HepG2 (cell line): ENCODE measurements around the gene TNFAIP1. TPM values are rescaled to one million over a fixed set of nuclear protein-coding genes. Genes with fewer than 3 reads are reported as not detected.
A peak's percentile ranks its signal among the peaks of the same experiment; 100 is the strongest.

Source experiments
- ATM ChIP-seq: fragments of 450-650 bp; IDR thresholded peaks from 2 replicates; pipeline ENCODE4 v1.7.1; 2017; ENCODE audit warnings: mild to moderate bottlenecking, borderline replicate concordance
- ERF ChIP-seq: IDR thresholded peaks from 2 replicates; pipeline ENCODE4 v1.6.1; 2018; ENCODE audit warnings: missing biosample characterization, missing genetic modification reagents
- JUN ChIP-seq: sonication (generic); formaldehyde crosslinking; IDR thresholded peaks from 2 replicates; pipeline ENCODE4 v1.4.0; 2020; ENCODE audit warnings: mild to moderate bottlenecking, missing genetic modification reagents
- MEF2D ChIP-seq: sonication (generic); formaldehyde crosslinking; IDR thresholded peaks from 2 replicates; pipeline ENCODE4 v1.5.1; 2020; ENCODE audit warnings: mild to moderate bottlenecking, missing genetic modification reagents
- MLX ChIP-seq: IDR thresholded peaks from 2 replicates; pipeline ENCODE4 v1.6.1; 2016
- PREB ChIP-seq: sonication (generic); formaldehyde crosslinking; IDR thresholded peaks from 2 replicates; pipeline ENCODE4 v1.4.0; 2020; ENCODE audit warnings: missing genetic modification reagents
- RAD21 ChIP-seq: fragments of 450-650 bp; formaldehyde crosslinking; IDR thresholded peaks from 2 replicates; pipeline ENCODE4 v1.5.0; 2020; ENCODE audit warnings: mild to moderate bottlenecking
- TAF1 ChIP-seq: sonication (generic); formaldehyde crosslinking; IDR thresholded peaks from 2 replicates; pipeline ENCODE4 v1.4.0; 2020; ENCODE audit warnings: missing genetic modification reagents
- ZFP1 ChIP-seq: IDR thresholded peaks from 2 replicates; pipeline ENCODE4 v1.6.1; 2016
- ZNF329 ChIP-seq: sonication (generic); formaldehyde crosslinking; IDR thresholded peaks from 2 replicates; pipeline ENCODE4 v1.9.0; 2021; ENCODE audit warnings: low read depth, mild to moderate bottlenecking, missing genetic modification reagents
- ZNF451 ChIP-seq: sonication (generic); formaldehyde crosslinking; IDR thresholded peaks from 2 replicates; pipeline ENCODE4 v1.5.0; 2020; ENCODE audit warnings: mild to moderate bottlenecking, missing genetic modification reagents
- ZNF550 ChIP-seq: sonication (generic); formaldehyde crosslinking; IDR thresholded peaks from 2 replicates; pipeline ENCODE4 v1.4.0; 2020; ENCODE audit warnings: mild to moderate bottlenecking, missing genetic modification reagents, borderline replicate concordance
- ZNF562 ChIP-seq: sonication (generic); formaldehyde crosslinking; IDR thresholded peaks from 2 replicates; pipeline ENCODE4 v1.8.0; 2022; ENCODE audit warnings: missing genetic modification reagents, borderline replicate concordance
- ZNF644 ChIP-seq: IDR thresholded peaks from 2 replicates; pipeline ENCODE4 v1.6.1; 2016; ENCODE audit warnings: low read depth
- ZNF770 ChIP-seq: sonication (generic); formaldehyde crosslinking; IDR thresholded peaks from 2 replicates; pipeline ENCODE4 v1.5.0; 2020; ENCODE audit warnings: mild to moderate bottlenecking, missing genetic modification reagents
- polyA plus RNA-seq, 8 experiments: library from polyadenylated mRNA; depleted of rRNA in 3 of 8; stranded (reverse) in 7 of 8; unstranded in 1 of 8; fragments of >200 nt; fragmentation: Illumina TruSeq in 4 of 8; extraction: Trizol in 4 of 8; gene quantifications; 2 replicates each; pipeline versions ENCODE4 v1.2.1 to v1.2.3, GENCODE V29; 2011 to 2016; ENCODE audit warnings: low read depth in 4 of 8, missing spikeins in 1 of 8, mixed read lengths in 1 of 8; ENCODE audit not compliant: insufficient read depth in 1 of 8
- total RNA-seq, 5 experiments: library from RNA; depleted of rRNA; stranded (reverse); fragments of >200 nt; fragmentation: Illumina TruSeq; extraction: Trizol; gene quantifications; 2 replicates each; pipeline ENCODE4 v1.2.3, GENCODE V29; 2016; ENCODE audit warnings: low read depth in 1 of 5
- TF ChIP-seq, protein P1 (sequence below): sonication (generic); formaldehyde crosslinking; IDR thresholded peaks from 2 replicates; pipeline ENCODE4 v1.4.0; 2020; ENCODE audit warnings: missing genetic modification reagents
- TF ChIP-seq, protein P2 (sequence below): sonication (generic); formaldehyde crosslinking; IDR thresholded peaks from 2 replicates; pipeline ENCODE4 v1.5.1; 2020; ENCODE audit warnings: mild to moderate bottlenecking, moderate library complexity, missing genetic modification reagents
- TF ChIP-seq, protein P3 (sequence below): sonication (generic); formaldehyde crosslinking; IDR thresholded peaks from 2 replicates; pipeline ENCODE4 v1.9.0; 2022; ENCODE audit warnings: missing genetic modification reagents, mild to moderate bottlenecking, borderline replicate concordance

The TNFAIP1 gene
- total and polyA plus RNA-seq, 2 of the 13 experiments (the other 11 are each of a cell fraction or from before 2014, with no cell fraction given) = 17.5 to 40.6 TPM

DNA sequence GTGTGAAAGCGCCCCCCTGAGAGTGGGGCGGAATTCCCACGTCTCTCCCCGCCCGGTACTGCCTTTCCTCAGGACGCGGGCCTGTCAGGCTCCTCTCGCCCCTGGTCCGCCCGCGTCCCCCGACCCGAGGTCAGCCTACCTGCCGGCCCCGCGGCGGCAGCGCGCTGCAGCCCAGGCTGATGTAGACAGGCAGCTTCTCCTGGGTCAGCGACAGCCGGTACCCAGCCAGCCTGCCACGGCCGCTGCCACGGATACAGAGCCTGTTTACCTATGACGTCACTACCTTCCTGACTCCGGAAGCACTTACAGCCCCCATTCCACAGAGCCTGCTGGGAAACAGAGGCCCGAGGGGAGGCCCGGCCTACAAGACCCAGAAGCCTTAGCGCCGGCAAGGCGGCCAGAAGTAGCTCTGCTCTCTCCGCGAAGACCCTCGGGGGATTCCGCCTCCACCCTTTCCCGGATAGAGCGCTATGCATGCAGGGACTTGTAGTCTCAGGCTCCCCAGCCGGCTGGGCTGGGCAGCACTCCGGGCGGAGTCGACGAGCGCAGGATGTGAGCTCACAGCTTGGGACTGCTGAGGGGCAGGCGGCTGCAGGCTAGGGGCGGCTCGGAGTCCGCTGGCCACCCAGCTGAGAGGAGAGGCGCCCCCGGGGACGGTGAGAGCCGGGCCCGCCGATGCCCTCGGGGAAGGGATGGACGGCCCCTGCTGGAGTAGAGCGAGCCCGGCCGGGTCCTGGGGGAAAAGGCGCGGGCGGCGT is at the start of gene TNFAIP1, which contains the start of gene IFT20 (continued):
- TF ChIP-seq, protein P1, sequence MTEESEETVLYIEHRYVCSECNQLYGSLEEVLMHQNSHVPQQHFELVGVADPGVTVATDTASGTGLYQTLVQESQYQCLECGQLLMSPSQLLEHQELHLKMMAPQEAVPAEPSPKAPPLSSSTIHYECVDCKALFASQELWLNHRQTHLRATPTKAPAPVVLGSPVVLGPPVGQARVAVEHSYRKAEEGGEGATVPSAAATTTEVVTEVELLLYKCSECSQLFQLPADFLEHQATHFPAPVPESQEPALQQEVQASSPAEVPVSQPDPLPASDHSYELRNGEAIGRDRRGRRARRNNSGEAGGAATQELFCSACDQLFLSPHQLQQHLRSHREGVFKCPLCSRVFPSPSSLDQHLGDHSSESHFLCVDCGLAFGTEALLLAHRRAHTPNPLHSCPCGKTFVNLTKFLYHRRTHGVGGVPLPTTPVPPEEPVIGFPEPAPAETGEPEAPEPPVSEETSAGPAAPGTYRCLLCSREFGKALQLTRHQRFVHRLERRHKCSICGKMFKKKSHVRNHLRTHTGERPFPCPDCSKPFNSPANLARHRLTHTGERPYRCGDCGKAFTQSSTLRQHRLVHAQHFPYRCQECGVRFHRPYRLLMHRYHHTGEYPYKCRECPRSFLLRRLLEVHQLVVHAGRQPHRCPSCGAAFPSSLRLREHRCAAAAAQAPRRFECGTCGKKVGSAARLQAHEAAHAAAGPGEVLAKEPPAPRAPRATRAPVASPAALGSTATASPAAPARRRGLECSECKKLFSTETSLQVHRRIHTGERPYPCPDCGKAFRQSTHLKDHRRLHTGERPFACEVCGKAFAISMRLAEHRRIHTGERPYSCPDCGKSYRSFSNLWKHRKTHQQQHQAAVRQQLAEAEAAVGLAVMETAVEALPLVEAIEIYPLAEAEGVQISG (CRISPR knock-in tag) = peak; percentile 96
- TF ChIP-seq ZNF562 = no peak
- no peak for TF ChIP-seq ZNF329 (CRISPR knock-in tag)
- no peak for TF ChIP-seq ZNF644 (CRISPR knock-in tag)
- no peak for TF ChIP-seq PREB (CRISPR knock-in tag)
- peak; percentile 80; the same call in 1 of the 2 replicates for TF ChIP-seq ZNF451
- TF ChIP-seq, protein P2, sequence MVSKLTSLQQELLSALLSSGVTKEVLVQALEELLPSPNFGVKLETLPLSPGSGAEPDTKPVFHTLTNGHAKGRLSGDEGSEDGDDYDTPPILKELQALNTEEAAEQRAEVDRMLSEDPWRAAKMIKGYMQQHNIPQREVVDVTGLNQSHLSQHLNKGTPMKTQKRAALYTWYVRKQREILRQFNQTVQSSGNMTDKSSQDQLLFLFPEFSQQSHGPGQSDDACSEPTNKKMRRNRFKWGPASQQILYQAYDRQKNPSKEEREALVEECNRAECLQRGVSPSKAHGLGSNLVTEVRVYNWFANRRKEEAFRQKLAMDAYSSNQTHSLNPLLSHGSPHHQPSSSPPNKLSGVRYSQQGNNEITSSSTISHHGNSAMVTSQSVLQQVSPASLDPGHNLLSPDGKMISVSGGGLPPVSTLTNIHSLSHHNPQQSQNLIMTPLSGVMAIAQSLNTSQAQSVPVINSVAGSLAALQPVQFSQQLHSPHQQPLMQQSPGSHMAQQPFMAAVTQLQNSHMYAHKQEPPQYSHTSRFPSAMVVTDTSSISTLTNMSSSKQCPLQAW (CRISPR knock-in tag) = peak; percentile 88
- TF ChIP-seq RAD21 (CRISPR knock-in tag) = peak; percentile 26; the same call in 1 of the 2 replicates
- peak; percentile 72 for TF ChIP-seq TAF1 (CRISPR knock-in tag)
- no peak for TF ChIP-seq ZNF550 (CRISPR knock-in tag)
- TF ChIP-seq JUN (CRISPR knock-in tag) = peak; percentile 92
- TF ChIP-seq ATM = no peak
- no peak; the same call in 1 of the 2 replicates for TF ChIP-seq MLX (CRISPR knock-in tag)
- TF ChIP-seq ZFP1 = peak; percentile 86; the same call in 1 of the 2 replicates
- peak; percentile 78 for TF ChIP-seq ERF (CRISPR knock-in tag)
- TF ChIP-seq MEF2D (CRISPR knock-in tag) = no peak; the same call in 1 of the 2 replicates
- TF ChIP-seq, protein P3, sequence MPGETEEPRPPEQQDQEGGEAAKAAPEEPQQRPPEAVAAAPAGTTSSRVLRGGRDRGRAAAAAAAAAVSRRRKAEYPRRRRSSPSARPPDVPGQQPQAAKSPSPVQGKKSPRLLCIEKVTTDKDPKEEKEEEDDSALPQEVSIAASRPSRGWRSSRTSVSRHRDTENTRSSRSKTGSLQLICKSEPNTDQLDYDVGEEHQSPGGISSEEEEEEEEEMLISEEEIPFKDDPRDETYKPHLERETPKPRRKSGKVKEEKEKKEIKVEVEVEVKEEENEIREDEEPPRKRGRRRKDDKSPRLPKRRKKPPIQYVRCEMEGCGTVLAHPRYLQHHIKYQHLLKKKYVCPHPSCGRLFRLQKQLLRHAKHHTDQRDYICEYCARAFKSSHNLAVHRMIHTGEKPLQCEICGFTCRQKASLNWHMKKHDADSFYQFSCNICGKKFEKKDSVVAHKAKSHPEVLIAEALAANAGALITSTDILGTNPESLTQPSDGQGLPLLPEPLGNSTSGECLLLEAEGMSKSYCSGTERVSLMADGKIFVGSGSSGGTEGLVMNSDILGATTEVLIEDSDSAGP = peak; percentile 71
- TF ChIP-seq ZNF770 (CRISPR knock-in tag) = peak; percentile 58
